BJ (cell line): ENCODE results near the gene DCHS2. TPM values are rescaled to one million over a fixed set of nuclear protein-coding genes. Genes with fewer than 3 reads are reported as not detected.

Source experiments
- CTCF ChIA-PET: fragments of 350-600 bp; formaldehyde crosslinking; extraction: SDS; loops from one replicate; lab custom pipeline; 2021; ENCODE audit warnings: antibody characterized with exemption, inconsistent platforms; lab: Yijun Ruan, JAX
- POLR2A ChIA-PET: fragments of 300-600 bp; sonication (Branson Sonifier 250); formaldehyde crosslinking; extraction: SDS; loops from one replicate; lab custom pipeline; 2021; ENCODE audit warnings: antibody characterized with exemption; lab: Charles Lee
- DNase-seq: peaks from one replicate; pipeline ENCODE4 v3.0.0-alpha.2; 2011; ENCODE audit warnings: low read depth
- H3K27me3 ChIP-seq: 2 replicates; pipeline ENCODE4 v1.6.0; 2011; ENCODE audit warnings: low read length; ENCODE audit not compliant: control insufficient read depth, insufficient read depth
- H3K36me3 ChIP-seq: 2 replicates; pipeline ENCODE4 v1.5.1; 2011; ENCODE audit warnings: low read length; ENCODE audit not compliant: control insufficient read depth, insufficient read depth
- H3K4me3 ChIP-seq: 2 replicates; pipeline ENCODE4 v1.5.1; 2011; ENCODE audit warnings: low read depth, mild to moderate bottlenecking, control low read depth, low read length
- polyA plus RNA-seq: library from polyadenylated mRNA; depleted of rRNA; stranded (reverse); fragments of >200 nt; gene quantifications from 2 replicates; pipeline ENCODE4 v1.2.3, GENCODE V29; 2011
- TF ChIP-seq, protein P1 (sequence below): IDR thresholded peaks from 2 replicates; pipeline ENCODE4 v1.5.1; 2011; ENCODE audit warnings: low read depth, mild to moderate bottlenecking, control low read depth, inconsistent platforms, low read length, moderate library complexity; ENCODE audit not compliant: insufficient read depth

DCHS2 gene
- polyA plus RNA-seq, 1 experiment: not detected

DNA sequence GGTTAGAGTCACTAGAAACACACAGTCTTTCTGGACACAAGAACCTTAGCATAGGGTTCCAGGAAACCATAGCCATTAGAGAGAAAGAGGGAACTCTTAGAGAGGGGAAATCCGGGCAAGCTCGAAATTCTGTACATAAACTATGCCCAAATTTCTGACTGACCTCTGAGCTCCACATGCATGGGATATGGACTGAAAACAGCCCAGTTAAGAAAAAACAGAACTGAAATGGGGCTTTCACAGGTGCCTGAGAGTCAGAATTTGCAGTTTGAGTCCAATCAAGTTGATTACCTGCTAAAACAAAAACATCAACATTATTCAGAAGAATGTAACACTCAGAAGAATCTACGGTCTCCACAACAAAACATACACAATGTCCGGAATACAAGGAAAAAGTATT lies 13.1 kb downstream of the DCHS2 start:
- no peaks in the 10 kb centered on the region for H3K27me3 ChIP-seq
- POLR2A ChIA-PET: no interaction called here
- TF ChIP-seq, protein P1, sequence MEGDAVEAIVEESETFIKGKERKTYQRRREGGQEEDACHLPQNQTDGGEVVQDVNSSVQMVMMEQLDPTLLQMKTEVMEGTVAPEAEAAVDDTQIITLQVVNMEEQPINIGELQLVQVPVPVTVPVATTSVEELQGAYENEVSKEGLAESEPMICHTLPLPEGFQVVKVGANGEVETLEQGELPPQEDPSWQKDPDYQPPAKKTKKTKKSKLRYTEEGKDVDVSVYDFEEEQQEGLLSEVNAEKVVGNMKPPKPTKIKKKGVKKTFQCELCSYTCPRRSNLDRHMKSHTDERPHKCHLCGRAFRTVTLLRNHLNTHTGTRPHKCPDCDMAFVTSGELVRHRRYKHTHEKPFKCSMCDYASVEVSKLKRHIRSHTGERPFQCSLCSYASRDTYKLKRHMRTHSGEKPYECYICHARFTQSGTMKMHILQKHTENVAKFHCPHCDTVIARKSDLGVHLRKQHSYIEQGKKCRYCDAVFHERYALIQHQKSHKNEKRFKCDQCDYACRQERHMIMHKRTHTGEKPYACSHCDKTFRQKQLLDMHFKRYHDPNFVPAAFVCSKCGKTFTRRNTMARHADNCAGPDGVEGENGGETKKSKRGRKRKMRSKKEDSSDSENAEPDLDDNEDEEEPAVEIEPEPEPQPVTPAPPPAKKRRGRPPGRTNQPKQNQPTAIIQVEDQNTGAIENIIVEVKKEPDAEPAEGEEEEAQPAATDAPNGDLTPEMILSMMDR: no peak
- DNase-seq: no peak
- CTCF ChIA-PET: no interaction called here
- no peaks in the 10 kb centered on the region for H3K36me3 ChIP-seq
- no peak overlapping the region for H3K4me3 ChIP-seq

DNA sequence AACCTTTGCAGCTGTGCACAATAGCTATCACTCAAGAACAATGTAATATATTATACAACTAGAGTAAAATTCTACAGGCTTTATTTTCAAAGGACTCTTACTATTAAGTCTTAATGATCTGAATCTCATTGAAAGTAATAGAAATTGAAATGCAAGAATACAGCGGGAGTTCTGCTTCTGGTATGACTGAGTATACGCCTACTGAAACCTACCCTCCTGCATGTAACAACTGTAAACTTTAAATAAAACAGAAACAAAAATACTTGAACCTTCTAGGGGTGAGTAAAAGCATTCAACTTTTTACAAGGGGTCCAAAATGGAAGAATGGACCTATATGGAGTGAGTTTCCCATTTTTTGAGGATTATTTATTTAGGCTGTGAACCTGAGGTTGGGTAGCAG lies 13.5 kb downstream of the DCHS2 start:
- POLR2A ChIA-PET: no interaction called here
- TF ChIP-seq, protein P1: no peak

DNA sequence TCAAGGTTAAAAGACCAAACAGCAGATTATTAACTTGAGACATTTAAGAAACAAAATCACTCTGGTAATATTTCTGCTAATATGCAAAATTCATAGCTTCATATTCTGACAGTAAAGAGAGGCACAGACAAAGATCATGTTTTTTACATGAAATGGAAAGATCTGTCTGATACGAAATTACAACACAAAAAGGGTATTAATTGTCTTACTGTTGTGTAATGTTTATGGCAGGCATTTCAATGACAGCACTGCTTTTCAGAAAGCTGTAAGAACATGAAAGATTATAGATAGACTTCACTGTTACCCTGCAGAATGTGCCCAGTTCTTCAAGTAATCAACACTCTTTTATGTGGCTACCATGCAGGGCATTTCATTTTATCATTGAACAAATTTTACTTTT lies 15.4 kb downstream of the DCHS2 start:
- TF ChIP-seq, protein P1: no peak
- no peaks in the 10 kb centered on the region for H3K27me3 ChIP-seq
- H3K36me3 ChIP-seq: no peaks in the 10 kb centered on the region
- H3K4me3 ChIP-seq: no peak overlapping the region
- ChIA-PET CTCF (no interaction called here), POLR2A (no interaction called here)
- DNase-seq: no peak

More for the DNA sequence above, 13.5 kb downstream of the DCHS2 start:
- no peaks in the 10 kb centered on the region for H3K36me3 ChIP-seq
- no peak overlapping the region for H3K4me3 ChIP-seq
- H3K27me3 ChIP-seq: no peaks in the 10 kb centered on the region
- CTCF ChIA-PET: no interaction called here
- DNase-seq: no peak

DNA sequence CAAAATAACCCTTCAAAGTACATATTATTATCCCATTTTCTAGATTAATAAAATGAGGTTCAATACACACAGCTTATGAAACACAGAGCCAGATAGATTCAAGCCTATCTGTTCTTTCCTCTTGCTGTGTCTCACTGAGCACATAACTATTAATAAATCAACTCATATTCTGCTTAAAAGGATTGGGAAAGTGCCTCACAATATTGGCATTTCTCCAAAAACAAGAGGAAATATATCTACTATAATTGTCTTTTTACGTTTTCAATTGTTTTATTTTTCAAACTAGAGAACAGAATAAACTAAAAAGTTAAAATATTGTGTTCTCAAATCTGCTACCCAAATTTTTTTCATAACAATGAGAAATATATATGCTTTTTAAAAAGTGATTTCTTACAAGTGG lies 15.8 kb downstream of the DCHS2 start:
- no peaks in the 10 kb centered on the region for H3K27me3 ChIP-seq
- ChIA-PET POLR2A (no interaction called here), CTCF (no interaction called here)
- DNase-seq: no peak
- no peak overlapping the region for H3K4me3 ChIP-seq
- H3K36me3 ChIP-seq: no peaks in the 10 kb centered on the region
- TF ChIP-seq, protein P1: no peak

DNA sequence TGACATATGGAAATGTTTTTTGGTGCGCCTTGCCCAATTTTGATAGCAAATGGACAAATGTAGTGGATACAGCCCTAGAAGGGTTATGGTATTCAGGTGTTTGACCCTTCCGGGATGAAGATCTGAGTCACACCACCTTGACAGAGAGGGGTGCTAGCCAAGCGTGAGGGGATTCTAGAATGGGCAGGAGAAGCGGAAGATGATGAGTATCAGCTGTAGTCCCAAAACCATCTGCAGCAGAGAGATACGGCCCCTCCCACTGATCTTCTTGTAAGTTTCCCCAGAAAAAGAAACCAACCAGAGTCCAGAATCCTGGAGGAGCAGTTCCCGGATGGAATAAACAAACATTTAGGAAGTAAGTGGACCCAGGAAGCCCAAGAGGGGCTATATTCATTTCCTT lies 18.1 kb downstream of the DCHS2 start:
- CTCF ChIA-PET: no interaction called here
- no peaks in the 10 kb centered on the region for H3K27me3 ChIP-seq
- no peaks in the 10 kb centered on the region for H3K36me3 ChIP-seq
- TF ChIP-seq, protein P1: no peak
- no peak for DNase-seq
- H3K4me3 ChIP-seq: no peak overlapping the region
- POLR2A ChIA-PET: no interaction called here
